Inflammatory macrophage (primary cell): ENCODE measurements around the gene PRLR.
"Not testable (repeated sequence)": the region's sequence is repeated elsewhere in the genome, so short reads cannot be mapped to it uniquely, and the experiment has no call there.

Experiments
- DNase-seq, 2 donors: peaks; one replicate each; pipeline ENCODE4 v3.0.0-alpha.2; 2020 to 2022

The PRLR gene

DNA sequence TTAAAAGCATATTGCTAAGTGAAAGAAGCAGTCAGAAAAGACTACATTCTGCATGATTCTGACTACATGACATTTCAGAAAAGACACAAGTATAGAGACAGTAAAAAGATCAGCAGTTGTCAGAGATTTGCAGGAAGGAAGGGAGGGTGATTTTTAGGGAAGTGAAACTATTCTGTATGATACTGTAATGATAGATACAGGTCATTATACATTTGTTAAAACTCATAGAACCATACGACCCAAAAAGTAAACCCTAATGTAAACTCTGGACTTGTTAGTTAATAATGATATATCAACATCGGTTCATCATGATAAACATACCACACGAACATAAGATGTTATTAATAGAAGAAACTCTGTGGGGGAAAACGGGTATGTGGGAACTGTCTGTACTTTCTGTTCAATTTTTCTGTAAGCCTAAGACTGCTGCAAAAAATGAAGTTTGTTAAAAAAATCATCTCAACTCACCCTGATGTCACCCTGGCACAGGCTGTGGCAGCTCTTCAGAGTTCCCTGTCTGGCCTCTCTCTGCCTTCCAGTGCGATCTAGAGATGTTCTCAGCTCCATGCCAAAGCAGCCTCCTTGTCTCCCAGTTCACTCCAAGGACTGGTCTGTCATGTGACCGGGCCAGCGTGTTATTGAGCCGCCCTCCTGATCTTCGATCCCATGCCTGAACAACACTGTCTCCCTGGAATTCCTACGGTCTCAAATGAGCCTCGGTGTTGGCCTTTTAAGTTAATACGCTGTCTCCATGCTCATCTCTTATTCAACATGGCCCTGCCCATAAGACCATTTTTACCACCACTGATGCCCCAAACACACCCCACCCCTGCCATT lies 35.4 kb downstream of the PRLR start:
- peak; percentile 20 to 63 for DNase-seq

DNA sequence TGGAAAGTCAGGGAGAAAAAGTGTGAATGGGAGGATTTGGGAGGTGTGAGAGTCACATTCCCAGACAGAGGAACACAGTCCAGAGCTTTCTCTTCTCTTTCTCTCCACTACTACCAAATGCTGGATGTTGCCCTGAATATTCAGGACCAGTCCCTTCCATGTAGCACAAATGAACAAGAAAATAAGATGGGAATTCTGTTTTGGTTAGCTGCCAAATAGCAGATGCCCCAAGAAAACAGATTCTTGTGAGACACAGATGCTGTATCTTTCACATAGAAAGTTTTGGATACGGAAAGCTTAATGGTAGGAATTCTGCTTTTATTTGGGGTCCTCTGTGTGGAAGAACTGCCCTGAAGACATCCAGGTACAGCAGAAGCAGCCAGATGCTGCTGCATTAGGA lies 37.8 kb downstream of the PRLR start:
- DNase-seq = no peak

DNA sequence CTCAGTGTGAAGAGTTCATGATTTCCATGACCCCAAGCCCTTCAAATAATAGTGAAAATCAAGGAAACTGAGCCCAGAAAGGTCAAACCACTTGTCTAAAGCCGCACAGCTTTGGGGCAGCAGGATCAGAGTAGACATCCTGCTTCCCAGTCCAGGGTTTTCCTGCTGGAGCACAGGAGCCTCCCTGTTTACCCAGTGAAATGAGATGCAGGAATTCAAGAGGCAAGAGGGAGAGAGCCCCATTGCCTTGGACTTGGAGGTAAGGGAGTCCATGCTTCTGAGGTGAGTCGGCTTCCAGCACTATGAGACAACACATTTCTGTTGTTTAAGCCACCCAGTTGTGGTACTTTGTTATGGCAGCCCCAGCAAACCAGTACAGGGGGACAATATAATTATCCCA lies 40.5 kb downstream of the PRLR start:
- not testable (repeated sequence) for DNase-seq

DNA sequence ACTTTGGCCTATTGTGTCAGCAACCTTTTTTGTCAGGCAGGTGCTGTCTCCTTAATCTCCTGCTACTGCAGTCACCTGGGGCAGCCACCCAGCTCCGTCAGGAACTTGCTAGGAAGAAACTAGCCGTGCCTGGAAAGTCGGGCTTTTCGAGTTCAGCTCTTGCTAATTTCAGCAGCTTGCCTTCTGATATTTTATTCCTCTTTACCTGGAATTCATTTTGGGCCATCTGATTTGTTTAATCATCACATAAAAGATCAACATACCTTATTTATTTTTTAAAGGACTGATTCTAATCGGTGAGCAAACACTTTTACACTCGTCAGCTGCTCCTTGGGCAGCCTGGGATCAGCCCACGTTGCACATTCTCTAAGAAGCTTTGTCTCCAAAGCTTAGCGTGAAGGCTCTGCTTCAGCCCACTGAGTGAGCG lies 42.2 kb downstream of the PRLR start:
- no peak for DNase-seq

DNA sequence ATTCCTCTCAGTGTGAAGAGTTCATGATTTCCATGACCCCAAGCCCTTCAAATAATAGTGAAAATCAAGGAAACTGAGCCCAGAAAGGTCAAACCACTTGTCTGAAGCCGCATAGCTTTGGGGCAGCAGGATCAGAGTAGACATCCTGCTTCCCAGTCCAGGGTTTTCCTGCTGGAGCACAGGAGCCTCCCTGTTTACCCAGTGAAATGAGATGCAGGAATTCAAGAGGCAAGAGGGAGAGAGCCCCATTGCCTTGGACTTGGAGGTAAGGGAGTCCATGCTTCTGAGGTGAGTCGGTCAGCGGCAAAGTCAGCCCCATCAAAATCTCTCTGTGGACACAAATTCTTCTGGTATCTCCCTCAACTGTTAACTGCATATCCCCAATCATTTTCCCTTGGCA lies 42.7 kb downstream of the PRLR start:
- DNase-seq = not testable (repeated sequence)

DNA sequence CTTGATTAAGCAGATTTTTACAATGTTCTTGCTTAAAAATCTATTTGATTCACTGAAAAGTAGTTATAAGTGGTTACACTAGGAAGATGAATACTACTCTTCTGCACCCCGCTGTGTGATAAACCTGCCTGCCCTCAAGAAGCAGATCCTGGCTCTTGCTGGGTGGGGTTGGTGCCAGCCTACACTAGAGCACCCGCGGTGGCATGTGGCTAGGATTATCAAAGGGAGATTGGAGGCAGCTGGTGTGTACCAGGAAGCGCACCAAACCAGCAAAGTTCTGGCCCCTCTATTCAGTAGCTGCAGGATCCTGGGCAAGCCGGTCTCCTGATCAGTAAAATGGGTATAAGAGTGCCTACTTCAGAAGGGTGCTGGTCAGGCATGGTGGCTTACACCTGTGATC lies 43.5 kb downstream of the PRLR start:
- DNase-seq = no peak

DNA sequence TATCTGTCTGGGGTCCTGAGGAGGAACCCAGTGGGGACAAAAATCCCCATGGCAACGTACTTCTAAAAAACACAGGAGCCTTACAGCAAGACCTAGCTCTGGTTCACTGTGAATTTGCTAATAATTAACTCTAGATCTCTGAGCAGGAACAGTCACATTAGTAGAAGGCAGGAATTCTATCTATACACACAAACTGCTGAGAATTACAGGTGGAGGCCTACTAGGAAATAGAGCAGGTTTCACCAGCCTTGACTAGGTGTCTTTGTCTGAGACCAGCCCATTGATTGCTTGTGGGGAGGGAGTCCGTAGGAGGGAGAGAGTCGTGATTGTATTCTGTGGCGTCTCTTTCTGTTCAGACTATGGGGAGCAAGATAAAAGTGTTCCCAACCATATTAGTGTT lies 44.8 kb downstream of the PRLR start:
- DNase-seq = no peak

DNA sequence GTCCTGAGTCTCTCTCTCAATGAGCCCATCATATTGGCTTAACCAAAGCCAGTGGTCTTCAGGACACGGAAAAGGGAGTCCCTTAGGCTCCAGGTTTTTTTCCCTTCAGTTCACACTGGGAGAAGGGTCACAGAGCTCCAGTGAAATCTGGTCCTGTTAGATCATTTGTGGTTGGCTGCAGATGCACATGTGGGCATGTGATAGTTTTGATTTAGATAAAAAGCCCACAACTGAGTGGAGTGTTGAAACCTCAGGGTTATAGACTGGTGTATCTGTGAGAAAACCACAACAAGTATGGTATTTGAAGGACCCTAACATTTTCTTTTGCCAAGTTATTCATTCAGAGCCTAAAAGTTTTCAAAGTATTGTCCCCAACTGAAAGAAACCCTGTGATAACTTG lies 46.7 kb downstream of the PRLR start:
- DNase-seq = no peak

DNA sequence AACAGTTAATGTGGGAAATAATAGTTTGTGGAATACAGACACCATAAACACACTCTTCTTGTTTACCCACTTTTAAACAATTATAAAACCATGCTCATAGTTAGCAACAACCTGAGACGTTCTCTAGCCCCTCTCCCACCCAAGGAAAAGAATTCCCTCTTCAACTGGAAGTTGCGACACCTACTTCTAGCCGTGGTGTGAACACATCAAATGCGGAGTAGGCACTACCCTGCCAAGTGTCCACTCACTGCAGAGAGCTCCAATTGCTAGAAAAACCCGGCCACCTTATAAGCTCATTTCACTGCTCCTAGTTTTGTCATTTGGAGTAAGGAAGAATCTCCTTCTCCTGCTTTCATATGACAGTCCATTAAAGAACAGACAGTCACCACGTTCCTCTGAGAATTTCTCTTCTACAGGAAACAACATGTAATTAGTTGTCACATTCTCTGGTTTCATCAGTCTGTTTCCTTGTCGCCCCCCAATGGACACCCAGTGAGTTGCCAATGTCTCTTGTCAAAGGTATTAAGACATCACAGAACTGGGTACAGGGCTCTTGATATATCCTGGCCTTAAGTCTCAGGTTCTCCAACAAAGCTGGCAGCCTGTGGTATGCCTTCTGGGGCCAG lies 47.3 kb downstream of the PRLR start:
- peak; percentile 40 to 61 for DNase-seq

DNA sequence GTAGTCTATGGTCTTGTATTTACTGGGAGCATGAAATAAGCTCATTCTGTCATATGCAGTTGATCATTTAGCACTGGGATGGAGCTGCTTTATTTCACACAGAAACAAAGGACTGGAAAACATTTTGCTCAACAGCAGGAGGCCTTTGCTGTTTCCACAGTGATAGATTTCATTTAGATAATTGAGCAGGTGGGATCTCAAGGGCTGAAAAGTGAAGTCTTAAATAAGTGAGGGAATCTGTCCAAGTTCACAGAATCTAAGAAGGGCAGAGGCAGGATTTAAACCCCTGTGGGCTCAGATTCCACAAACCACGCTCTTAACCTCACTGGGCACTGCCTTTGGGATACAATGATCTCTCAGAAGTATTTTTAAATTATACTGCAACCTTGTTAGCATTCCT lies 47.8 kb downstream of the PRLR start:
- DNase-seq = no peak

DNA sequence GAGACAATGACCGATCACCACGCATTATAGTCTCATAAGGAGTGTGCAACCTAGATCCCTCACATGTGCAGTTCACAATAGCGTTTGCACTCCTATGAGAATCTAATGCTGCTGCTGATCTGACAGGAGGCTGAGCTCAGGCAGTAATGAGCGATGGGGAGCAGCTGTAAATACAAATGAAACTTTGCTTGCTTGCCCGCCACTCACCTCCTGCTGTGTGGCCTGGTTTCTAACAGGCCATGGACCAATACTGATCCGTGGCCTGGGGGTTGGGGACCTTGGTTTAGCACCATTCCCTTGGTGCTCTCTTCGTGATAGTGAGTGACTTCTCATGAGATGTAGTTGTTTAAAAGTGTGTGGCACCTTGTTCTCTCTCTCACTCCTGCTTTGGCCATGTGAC lies 50.2 kb downstream of the PRLR start:
- no peak for DNase-seq

DNA sequence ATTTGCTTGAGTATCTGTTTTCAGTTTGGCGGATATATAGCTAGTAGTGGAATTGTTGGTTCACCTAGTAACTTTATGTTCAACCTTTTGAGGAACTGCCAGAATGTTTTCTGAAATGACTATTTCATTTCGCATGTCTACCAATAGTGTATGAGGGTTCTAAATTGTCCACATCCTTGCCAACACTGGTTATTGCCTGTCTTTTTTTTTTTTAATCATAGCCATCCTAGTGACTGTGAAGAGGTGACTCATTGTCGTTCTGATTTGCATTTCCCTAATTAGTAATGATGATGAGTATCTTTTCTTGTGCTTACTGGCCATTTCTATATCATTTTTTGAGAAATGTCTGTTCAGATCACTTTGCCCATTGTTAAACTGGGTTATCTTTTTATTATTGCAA lies 52.5 kb downstream of the PRLR start:
- no peak for DNase-seq

DNA sequence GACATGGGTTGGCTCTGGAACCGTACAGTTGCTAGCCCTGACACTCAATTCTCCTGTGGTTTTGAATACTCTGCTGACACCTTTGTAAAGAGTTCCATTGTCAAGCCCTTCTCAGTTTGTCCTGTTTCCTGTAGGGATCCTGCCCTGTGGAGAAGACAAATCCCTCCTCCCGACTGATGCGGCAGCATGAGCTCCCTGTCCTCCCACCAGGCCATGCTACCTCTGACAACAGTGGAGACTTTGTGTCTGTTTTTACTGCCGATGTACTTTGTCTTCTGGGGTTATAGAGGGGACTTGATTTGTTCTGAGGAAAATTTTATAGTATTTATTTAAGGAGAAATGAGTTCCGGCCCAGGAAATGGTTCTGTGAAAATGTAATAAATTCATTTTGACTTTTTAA lies 57.8 kb downstream of the PRLR start:
- DNase-seq = no peak

DNA sequence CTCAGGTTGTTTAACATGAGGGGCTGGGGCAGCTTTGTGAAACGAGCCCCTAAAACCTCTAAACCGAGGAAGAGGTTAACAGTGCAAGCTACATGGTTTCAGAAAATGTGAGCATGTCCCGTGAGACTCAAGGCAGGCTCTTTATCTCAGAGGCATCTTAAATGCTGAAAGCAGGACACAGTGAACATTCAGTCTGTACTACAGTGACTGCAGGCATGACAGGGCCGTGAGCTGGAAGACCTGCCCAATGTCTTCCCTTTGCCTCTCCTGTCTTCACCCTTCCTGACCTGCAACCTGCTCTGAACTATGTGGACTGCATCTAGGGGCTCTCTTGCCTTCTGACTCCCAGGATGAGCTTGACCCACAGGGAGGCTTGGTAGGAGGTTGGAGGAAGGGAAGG lies 58.3 kb downstream of the PRLR start:
- DNase-seq = no peak

DNA sequence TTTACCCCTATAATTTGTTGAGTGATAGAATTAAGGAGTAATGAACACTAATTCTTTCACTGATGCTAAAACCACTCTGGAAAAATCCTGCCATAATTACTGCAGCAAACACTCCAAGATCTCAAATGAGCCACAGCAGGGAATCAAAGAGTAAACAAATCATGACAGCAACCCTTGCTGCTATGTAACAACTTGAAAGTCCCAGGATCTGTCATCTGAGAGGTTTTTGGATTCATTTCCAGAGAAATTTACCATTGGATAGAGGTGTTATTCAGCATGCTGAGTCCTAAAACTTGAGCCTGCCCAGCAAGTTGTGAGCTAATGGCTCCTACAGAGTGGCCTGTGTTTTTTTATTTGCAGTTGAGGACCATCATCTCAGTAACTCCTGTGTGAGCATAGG lies 59.2 kb downstream of the PRLR start:
- DNase-seq = no peak

DNA sequence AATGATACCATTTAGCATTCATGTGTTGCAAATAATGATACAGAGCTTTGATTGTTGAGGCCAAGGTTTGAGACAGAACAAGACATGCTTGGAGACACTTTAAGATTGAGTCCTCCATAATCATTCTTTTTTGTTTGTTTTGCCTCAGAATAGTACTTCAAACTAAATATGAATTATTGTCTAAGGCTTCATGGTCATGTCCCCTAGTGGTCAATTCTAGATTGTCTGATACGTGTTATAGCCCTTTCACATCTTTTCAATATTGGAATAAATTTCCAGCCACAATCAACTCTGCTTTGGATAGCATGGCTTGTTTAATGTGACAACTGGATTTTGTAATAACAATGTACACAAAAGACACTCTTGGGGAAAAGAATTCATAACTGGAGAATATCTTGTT lies 64.2 kb downstream of the PRLR start:
- DNase-seq = no peak

DNA sequence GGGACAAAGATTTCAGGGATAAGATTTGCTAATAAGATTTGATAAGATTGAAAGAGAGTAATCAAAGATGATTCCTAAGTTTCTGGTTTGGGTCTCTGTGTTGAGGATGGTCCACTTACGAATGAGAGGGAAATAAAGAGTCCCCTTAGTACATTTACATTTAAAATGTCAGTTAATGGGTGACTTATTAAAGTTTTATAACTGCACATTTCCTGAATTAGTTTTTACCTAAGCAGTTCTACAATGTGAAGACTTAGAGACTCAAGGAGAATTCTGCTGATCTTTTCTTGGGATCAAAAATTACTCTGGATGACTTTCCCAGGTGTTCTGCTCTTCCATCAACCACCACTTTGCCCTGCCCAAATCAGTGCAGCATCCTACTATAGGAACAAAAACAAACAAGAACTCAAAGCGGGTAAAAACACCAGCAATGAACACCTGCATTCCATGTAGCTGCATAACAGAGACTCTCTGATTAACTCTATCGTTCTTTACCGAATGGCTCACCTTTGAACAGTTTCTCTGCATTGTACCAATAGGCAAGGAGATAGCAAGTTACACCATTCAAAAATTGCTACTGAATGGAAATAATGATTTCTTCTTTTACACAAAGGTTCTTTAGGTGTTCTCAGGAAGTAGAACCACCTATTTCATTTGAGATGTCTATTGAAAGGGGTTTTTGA lies 65.3 kb downstream of the PRLR start:
- DNase-seq = no peak

DNA sequence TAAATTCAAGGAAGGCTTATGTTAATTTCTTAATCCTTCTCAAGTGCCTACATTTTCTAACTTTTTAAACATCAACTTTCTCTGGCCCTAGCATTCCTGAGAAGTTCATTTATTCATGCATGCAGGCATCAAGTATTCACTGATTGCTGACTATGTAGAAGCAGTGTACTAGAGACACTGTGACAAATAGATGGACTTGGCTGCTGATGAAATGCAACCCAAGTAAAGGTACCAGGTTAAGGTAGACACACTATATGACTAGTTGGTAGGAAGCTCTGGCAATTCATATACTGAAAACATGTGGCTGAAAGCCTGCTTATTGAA lies 66.6 kb downstream of the PRLR start:
- DNase-seq = no peak

DNA sequence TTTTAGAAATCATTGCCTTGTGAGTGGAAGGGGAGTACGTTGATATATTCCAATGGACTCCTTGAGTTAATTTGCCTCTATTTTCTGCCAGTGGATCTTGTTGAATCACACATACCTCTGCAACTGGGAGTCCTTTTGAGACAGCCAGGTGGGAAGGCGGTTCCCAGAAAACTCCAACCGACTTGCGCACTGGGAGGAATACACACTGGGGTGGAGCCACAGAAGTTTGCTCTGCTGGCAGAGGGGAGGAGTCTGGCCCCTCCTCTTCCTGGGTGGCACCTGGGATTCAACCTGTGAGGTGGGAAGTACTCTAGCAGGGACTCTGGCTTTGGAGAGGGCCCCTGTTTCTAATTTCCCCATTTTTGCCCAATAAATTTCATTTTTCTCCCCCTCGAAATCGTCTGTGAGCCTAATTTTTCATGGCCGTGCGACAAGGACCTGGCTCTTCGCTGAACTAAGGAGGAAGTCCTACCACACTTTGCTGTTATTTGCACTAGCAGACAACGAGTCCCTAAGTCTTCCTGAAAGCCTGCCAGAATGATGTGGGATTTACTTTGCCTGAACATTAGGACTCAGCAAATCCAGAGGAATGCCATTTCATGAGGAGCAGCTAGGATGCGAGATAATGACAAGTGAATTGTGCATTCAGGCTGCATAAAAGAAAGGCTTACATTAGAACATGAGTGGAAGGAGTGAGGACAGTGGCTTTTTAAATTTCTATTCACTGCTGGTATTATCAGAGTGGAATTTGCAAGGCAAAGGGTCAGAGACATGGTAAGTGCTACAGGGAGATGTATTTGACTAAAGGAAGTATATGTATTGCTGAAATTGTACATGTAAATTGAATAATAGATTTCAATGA lies 67.2 kb downstream of the PRLR start:
- DNase-seq = no peak

DNA sequence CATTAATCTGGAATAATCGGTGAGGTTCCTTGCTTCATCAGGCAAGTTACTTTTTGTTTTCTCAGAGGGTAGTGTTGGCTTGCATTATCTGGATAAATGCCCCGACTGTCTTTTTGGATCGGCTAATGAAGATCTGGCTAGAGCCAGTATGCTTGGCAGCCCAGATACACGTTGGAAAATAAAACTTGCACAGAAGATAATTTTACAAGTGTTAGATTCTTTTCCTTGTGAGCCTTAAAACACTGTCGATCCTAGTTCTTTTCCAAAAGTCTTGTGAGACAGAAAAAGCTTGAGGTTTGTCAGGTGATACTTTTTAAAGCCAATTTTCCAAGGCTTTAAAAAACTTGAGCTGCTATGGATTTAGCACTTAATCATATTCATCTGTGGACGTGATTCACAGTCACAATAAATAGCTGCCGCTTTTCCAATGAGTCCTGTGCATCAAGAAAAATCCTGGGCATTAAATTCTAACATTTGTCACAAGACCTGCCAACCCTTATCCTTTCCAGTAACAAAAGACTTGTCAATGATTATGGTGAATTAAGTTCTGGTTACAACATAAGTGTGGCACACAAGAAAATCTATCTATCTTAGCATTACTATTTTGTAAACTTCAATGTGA lies 68.5 kb downstream of the PRLR start:
- no peak for DNase-seq

DNA sequence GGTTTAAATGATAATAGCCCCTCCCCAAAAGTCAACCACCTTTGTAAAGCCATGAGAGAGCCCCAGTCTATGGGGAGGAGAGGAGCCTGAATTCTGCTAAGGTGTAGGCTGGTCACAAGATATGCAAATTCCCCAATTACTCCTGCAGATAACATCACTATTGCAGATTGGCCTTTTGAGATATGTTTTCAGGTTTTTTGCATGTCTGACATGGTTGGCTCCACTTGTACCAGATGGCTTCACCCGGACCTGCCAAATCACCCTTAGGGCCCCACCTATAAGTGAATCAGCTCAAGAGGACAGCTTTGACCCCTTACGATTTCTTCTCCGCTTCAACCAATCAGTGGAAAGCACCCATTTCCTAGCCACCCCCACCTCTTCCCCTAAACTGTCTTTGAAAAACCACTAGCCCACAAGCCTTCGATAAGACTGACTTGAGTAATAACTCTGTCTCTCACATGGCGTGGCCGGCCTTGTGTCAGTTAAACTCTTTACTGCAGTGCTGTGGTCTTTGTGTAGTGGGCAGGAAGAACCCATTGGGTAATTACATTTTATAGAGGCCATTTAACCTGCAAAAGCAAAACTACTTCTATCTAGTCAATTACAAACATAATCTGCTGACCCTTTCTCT lies 69.7 kb downstream of the PRLR start:
- DNase-seq = no peak

DNA sequence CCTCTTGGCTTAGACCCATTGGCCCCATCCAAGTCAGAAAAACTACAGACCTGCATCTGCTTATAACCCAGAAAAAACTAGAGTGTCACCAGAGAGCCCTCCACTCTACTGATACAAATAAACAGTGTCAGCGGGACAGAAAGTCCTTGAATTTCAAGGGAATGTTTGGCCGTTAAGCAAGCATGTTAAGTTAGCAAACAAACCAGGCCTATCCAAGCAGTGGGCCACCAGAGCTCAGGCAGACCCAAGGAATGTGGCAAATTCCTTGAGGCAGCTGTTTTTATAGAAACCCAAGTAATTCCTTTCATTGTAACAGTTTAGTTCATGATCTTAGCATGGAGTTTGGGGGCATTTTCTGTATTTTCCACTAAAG lies 70.9 kb downstream of the PRLR start:
- no peak for DNase-seq
